ENCODE data around the gene CCDC110. TPM values are rescaled to one million over a fixed set of nuclear protein-coding genes. Genes with fewer than 3 reads are reported as not detected.

Gene CCDC110
- total and polyA plus RNA-seq, 2 of the 4 experiments (the other 2 are of a cell fraction) = 0.46 to 0.90 TPM

DNA sequence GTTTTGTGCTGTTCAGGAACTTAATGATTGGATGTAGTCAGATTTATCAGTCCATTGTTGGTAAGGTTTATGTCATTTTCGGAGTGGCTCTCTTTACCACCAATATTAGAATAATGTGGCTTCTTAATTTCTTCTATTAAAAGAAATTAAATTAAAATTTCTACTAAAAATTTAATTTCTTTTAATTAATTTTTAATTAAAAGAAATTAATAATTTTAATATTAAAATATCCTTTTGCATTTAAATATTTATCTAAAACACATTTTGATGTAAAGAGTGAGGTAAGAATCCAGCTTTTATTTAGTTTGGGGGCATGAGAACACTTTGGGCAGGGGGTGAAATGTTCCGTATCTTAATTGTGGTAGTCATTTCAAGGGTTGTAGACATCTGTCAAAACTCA is 30.1 kb downstream of the CCDC110 start:
- H4K8ac ChIP-seq (ENCODE audit: low read depth in 2 of 2, low read length in 2 of 2) = no peak overlapping the region
- no peak overlapping the region for H4K91ac ChIP-seq (ENCODE audit: insufficient read depth, low read depth, low read length)
- H4K20me1 ChIP-seq (ENCODE audit: insufficient read depth, low read length) = no peaks in the 10 kb centered on the region
- H3K4ac ChIP-seq (ENCODE audit: low read depth, low read length) = no peak overlapping the region
- intact Hi-C loops (cut with micrococcal nuclease) (no loop called here), dilution Hi-C loops (cut with HindIII; ENCODE audit: low sequenced_read_pairs, unreplicated experiment) (no loop called here), in situ Hi-C loops (cut with MboI; ENCODE audit: low sequenced_read_pairs) (no loop called here)
- no peak overlapping the region for H2AK5ac ChIP-seq (ENCODE audit: low read depth, low read length)
- no peak overlapping the region for H3K4me2 ChIP-seq (ENCODE audit: low read depth, low read length)
- no peak overlapping the region for H2BK5ac ChIP-seq (ENCODE audit: low read depth, low read length, poor library complexity, severe bottlenecking)
- no TSS peak for BruUV-seq (replicated peaks)
- H3K9me1 ChIP-seq (ENCODE audit: insufficient read depth, low read length) = no peaks in the 10 kb centered on the region
- no peak overlapping the region for H3K27ac ChIP-seq (ENCODE audit: insufficient read depth, low read length)
- H3K79me1 ChIP-seq (ENCODE audit: low read depth in 1 of 2, low read length in 2 of 2) = no peaks in the 10 kb centered on the region
- no CpG with 5 or more reads among the region's 2 CpGs for WGBS, 2 experiments (ENCODE audit: extremely low coverage in 2 of 2, insufficient read length in 1 of 2)
- ChIA-PET POLR2A (ENCODE audit: unreplicated experiment) (no interaction called here), CTCF (no interaction called here)
- H3K36me3 ChIP-seq (ENCODE audit: control insufficient read depth, insufficient read depth, low read length) = no peaks in the 10 kb centered on the region
- H2AFZ ChIP-seq (replicated peaks; ENCODE audit: low read length, poor library complexity) = no peak overlapping the region
- TF ChIP-seq MAZ (IDR thresholded peaks at IDR 0.05; ENCODE audit: borderline replicate concordance, low read depth, low read length) (no peak), ELK1 (IDR thresholded peaks at IDR 0.05; ENCODE audit: borderline replicate concordance, low read depth, low read length) (no peak), BHLHE40 (IDR thresholded peaks at IDR 0.05; ENCODE audit: low read depth, low read length) (no peak), MXI1 (IDR thresholded peaks at IDR 0.05; ENCODE audit: borderline replicate concordance, low read depth, low read length) (no peak), FOS (IDR thresholded peaks at IDR 0.05; ENCODE audit: low read depth, low read length) (no peak), CEBPB (IDR thresholded peaks at IDR 0.05; ENCODE audit: low read depth, low read length) (no peak), USF2 (IDR thresholded peaks at IDR 0.05; ENCODE audit: low read depth, low read length) (no peak), NFE2L2 (IDR thresholded peaks at IDR 0.05; ENCODE audit: low read depth, low read length) (no peak), CHD1 (IDR thresholded peaks at IDR 0.05; ENCODE audit: low read depth, low read length) (no peak)
- no peak overlapping the region for H2BK120ac ChIP-seq (ENCODE audit: low read depth, low read length)
- H3K4me3 ChIP-seq (ENCODE audit: insufficient read depth, low read depth, low read length) = no peak overlapping the region
- ATAC-seq (ENCODE audit: low read depth) = no peak
- no peak for DNase-seq
- no peak overlapping the region for H3K9ac ChIP-seq (ENCODE audit: low read depth, low read length)
- H4K5ac ChIP-seq (ENCODE audit: low read depth, low read length) = no peak overlapping the region
- no peak overlapping the region for H3K18ac ChIP-seq (ENCODE audit: low read depth, low read length)
- no peak overlapping the region for H2BK20ac ChIP-seq (ENCODE audit: low read depth, low read length)
- no peak overlapping the region for H2BK15ac ChIP-seq (ENCODE audit: low read depth, low read length)
- no peaks in the 10 kb centered on the region for H3K4me1 ChIP-seq (ENCODE audit: control insufficient read depth, insufficient read depth, low read length)
- no peak overlapping the region for H3K23ac ChIP-seq (ENCODE audit: low read depth, low read length)
- H2AK9ac ChIP-seq (replicated peaks; ENCODE audit: low read depth, low read length, poor library complexity) = no peak overlapping the region
- no peak overlapping the region for H3K56ac ChIP-seq (ENCODE audit: extremely low read depth, insufficient read depth, low read length)
- H3K14ac ChIP-seq (replicated peaks; ENCODE audit: low read depth, low read length) = no peak overlapping the region
- H3K27me3 ChIP-seq (ENCODE audit: control insufficient read depth, insufficient read depth, low read length) = no peaks in the 10 kb centered on the region
- no peaks in the 10 kb centered on the region for H3K9me3 ChIP-seq (ENCODE audit: control insufficient read depth, insufficient read depth, low read length)
